Measurements from ENCODE around the gene THY1.

DNA sequence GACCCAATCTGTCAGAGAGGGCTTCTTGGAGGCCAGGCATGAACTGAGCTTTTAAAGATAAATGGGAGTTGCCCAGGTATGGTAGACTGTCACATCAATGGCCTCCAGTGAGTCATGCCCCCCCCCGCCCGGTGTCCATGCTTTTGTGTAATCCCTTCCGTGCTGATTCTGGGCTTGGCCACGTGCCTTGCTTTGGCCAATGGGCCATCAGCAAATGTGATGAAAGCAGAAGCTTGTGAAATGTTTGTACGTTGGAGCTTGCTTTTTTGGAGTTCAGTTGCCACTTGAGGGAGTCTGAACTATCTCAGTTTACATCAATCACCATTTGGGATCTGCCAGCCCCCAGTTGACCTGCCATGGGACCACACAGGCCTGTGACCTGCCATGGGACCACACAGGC lies 4.3 kb upstream of the THY1 start:
- no peak for TF ChIP-seq POLR2A (IDR thresholded peaks at IDR 0.05; ENCODE audit: low read length)
- TF ChIP-seq GATA1 (IDR thresholded peaks at IDR 0.05; ENCODE audit: low read depth, low read length), result no peak

All from erythroblast (primary cell).